Middle frontal gyrus (tissue), 1 donor: Measurements from ENCODE around the gene RBBP5.
"Not testable (repeated sequence)": the region's sequence is repeated elsewhere in the genome, so short reads cannot be mapped to it uniquely, and the experiment has no call there.

Source experiments
- DNase-seq: peaks from one replicate; pipeline ENCODE4 v3.0.0-alpha.2; 2015; ENCODE audit warnings: low spot score; ENCODE audit errors: extremely low spot score

Gene RBBP5, protein sequence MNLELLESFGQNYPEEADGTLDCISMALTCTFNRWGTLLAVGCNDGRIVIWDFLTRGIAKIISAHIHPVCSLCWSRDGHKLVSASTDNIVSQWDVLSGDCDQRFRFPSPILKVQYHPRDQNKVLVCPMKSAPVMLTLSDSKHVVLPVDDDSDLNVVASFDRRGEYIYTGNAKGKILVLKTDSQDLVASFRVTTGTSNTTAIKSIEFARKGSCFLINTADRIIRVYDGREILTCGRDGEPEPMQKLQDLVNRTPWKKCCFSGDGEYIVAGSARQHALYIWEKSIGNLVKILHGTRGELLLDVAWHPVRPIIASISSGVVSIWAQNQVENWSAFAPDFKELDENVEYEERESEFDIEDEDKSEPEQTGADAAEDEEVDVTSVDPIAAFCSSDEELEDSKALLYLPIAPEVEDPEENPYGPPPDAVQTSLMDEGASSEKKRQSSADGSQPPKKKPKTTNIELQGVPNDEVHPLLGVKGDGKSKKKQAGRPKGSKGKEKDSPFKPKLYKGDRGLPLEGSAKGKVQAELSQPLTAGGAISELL

DNA sequence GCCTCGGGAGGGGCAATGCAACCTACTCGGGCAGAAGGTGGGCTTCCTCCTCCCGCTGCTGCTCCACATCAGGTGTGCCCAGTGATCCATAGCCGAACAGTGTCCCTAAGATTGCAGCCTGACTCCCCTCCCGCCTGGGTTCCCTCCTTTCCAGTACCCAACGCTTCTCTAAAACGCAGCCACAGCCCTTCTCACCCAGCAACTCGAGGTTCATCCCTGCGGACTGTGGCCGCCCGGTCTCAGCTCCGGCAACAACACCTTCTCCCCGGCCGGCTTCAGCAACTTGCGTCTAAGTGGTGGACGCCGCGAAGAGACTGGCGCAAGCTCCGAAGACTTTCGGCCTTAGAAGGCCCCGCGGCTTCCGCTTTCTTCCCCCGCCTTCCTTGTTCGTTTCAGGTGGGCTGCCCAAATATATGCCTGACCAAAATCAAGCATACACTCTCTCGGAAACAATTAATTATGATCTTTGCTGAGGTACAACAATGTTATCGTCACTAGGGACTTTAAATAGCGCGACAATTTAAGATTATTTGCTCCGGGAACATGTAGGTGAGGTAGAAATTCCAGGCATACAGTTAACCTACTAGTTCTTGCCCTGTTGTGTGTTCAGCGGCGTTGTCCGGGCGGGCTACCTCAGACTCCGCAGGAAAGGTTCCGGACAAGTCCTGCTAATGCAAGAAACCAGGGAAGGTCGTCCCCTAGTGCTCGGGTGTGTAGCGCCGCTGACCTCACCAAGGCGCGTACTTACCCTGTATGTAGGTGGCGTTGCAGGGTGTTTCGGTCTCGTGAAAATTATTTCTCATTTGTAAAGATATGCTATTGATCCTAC is at the start of gene RBBP5:
TSS of gene RBBP5 (minus strand) at position 319 of the 829 bp plus-strand sequence. CDS start at position 214, 105 bp downstream.
- DNase-seq, result peak; percentile 87

DNA sequence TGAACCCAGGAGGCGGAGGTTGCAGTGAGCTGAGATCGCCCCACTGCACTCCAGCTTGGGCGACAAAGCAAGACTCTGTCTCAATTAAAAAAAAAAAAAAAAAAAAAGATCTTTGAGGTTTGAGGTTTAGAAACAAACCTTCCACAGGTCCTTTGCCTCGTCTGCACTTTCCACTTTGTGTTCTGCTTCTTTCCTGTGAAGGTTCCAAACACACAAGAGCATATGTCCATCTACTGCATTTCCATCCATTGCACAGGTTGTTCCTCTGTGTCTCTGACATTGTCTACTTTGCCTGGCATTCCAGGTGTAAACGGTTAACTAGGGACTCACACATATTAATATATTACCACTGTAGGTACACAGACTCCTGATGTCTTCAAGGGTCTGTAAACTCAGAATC is 49.6 kb upstream of the RBBP5 start:
- DNase-seq, result no peak

DNA sequence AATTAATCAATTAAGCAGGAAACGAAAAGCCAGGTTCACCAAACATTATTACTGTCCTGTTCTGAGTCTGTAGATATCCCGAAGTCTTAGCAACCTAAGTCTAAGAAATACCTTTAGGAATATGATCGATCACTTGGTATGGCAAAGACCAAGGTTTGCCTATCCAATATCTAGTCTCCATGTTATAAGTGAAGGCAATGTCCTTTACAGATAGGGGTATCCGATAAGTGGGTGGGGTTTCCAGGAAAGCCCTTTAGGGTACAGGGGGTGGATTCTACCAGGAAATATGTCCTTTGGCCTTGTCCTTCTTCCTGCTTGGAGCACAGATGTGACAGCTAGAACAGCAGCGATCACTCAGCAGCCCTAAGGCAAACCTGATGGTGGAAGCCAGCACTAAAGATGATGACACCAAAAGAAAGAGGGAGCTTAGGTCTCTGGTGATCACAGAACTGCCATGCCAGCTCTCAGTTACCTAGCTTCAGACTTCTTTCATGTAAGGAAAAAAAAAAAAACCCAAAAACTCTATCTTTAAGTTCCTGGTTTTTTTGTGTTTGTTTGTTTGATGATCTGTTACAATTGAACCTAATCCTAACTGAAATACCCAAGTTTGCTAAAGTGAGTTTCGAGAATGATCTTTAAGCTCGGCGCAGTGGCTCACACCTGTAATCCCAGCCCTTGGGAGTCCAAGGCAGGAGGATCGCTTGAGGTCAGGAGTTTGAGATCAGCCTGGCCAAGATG is 48.9 kb upstream of the RBBP5 start:
- no peak for DNase-seq

DNA sequence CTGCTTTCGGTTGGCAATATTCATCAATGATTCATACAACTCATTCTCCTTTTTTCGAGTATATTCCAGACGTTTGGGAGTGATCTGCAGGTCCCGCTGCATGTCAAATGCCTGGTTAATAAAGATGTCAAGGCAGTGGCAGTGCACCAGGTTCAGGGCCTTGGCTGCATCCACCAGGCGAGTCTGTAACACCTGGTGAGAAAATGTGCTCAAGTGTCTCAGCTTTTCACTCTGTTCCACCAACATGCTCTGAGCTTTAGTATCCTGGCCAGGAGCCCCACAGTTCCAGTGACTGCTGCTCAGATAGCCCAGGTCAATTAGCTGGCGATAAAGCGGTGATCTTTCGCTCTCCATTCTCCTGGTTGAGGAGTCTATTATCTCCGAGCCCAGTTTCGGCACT is 47.5 kb upstream of the RBBP5 start:
- no peak for DNase-seq

DNA sequence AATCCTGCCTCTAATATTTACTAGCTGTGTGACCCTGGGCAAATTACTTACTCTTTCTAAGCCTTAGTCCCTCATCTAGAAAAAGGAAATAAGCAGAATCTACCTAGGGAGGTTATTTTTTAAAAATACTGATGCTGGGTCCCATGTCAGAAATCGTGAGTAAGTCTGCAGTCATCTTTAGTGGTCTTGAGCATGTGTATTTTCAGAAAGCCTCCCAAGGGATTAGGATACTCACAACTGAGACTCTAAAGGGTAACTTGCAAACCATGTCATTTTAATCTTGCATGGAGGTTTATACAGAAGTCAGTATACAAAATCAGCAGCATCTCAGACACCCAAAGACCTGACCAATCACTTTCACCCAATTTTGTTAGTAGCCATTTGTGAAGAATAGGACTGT is 46.5 kb upstream of the RBBP5 start:
- DNase-seq, result no peak

DNA sequence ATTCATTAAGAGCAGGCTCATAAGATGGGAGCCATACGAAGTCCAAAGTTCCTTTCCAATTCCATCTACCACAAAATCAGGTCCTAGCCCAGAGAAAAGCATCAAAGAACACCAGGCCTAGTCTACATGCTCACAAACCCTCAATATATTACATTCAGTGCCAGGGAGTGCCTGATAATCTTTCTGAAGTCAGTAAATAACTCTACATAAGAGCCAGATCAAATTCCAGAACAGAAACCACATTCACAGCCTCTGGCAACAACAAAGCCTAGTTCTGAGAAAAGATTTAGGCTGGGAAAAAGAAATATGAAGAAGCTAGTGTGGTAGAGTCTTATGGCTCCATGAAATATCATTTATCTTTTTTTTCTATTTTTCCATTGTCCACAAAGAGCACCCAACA is 40.5 kb upstream of the RBBP5 start:
- DNase-seq, result no peak

DNA sequence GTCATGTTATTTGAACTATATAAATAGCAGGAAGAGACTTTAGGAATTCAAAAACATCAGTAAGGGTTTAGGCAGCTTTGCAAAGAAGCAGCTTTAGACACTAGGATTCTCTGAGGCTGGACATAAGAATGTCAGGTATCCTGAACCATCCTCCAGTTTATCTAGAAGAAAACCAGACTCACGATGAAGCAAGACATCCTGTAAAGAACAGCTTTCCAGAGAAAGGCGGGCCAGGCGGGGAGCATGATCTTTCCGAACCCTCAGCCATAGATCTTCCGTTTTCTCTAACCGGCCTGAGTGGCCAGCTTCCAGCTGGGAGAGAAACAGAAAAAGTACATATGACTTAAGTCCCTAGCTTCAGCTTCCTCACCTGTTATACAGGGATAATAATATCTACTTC is 39.3 kb upstream of the RBBP5 start:
- no peak for DNase-seq

DNA sequence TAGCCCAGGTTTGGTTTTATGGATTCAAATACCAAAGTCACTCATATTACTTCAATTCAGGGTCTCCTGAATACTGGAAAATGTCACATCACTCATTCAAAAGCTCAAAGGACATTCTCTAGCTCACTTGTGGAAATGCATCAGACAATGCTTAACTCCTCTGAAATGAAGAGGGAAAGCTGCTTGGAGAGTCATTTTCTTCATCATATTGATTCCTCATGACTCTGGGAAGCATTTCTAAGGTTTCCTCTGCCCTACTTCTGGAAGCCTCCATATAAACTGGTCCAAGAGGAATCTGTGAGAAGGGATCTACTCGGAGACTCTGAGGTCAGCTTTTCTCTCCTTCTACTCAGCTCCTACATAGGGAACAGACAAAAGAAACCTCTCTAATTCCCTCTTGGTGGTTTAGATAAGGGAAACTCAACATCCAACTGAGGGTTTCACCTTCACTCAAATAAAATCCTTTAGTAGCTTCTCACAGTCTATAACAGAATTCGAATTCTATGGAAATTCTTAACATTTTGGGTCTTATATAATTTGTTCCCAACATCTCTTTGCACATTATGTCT is 36.4 kb upstream of the RBBP5 start:
- no peak for DNase-seq

DNA sequence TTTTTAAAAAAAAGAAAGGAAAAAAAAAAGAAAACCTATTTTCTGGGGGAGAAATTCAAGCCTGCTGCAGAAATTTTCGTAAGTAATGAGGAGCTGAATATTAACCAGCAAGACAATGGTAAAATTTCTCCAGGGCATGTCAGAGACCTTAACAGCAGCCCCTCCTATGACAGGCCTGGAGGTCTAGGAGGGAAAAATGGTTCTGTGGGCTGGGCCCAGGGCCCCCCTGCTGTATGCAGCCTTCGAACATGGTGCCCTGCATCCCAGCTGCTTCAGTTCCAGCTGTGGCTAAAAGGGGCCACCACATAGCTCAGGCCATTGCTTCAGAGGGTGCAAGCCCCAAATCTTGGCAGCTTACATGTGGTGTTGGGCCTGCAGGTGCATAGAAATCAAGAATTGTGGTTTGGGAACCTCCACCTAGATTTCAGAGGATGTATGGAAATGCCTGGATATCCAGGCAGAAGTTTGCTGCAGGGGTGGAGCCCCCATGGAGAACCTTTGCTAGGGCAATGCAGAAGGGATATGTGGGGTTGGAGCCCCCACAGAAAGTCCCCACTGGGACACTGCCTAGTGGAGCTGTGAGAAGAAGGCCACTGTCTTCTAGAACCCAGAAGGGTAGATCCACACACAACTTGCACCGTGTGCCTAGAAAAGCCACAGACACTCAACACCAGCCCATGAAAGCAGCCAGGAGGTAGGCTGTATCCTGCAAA is 34.0 kb upstream of the RBBP5 start:
- not testable (repeated sequence) for DNase-seq

DNA sequence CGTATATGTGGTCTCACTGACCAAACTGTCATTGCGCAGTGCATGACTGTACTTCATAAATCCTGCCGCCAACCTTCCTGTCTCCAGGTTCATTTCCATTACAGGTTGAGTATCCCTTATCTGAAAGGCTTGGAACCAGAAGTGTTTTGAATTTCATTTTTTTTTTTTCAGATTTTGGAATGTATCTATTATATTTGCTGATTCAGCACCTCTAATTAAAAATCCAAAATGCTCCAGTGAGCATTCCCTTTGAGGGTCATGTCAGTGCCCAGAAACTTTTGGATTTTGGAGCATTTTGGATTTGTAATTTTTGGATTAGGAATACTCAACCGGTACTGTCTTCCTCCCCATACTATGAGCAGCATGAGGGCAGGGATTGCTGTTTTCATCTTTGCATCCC is 30.7 kb upstream of the RBBP5 start:
- DNase-seq, result no peak

DNA sequence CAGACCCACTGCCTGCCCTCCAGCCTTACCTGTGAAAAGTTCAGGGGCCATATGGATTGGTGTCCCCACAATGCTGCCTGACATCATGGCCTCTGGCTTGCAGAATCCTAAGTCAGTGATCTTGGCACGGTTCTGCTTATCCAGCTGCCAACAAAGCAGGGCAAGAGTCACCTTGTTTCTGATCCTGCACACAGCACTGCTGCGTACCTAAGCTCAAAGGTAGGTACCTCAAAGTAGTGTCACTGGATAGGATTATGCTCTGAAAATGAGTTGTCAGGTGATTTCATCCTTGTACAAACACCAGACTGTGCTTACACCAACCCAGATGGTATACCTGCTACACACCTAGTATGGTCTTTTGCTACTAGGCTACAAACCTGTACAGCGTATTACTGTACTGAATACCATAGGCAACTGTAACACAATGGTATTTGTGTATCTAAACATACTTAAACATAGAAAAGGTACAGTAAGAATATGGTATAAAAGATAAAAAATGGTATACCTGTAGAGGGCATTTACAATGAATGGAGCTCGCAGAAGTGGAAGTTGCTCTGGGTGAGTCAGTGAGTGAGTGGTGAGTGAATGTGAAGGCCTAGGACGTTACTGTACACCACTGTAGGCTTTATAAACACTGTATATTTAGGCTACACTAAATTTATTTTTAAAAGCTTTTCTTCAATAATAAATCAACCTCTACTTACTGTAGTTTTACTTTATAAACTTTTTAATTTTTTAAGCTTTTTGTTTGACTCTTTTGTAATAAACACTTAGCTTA is 29.1 kb upstream of the RBBP5 start:
- DNase-seq, result no peak

DNA sequence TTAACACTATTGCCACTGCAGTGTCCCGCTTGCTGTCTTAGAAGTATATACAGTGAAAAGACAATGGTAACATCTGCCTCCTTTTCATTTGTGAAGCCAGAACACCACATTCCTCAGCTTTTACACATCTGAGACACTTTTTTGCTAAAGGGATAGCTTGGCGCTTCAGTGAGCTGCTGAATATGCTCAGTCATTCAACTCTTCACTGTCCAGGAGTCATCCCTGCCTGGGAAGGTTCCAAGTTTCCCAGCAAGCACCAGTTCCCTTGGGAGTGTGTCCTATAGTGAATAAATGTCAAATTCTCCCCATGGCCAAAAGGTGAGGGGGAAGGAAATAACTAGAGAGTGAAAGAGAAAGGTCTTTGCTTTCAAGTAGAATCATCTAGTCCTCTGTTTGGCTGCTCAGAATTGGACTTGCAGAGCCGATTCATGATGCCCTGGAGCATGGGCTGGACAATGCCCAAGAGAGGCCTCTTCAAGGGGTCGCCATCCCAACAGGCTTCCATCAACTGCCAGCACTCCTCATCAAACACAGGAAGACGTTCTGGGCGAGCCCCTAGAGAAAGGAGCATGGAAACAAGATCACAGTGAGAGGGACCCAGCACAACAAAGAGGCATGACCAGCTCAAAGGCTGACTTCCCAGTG is 25.5 kb upstream of the RBBP5 start:
- DNase-seq, result no peak

DNA sequence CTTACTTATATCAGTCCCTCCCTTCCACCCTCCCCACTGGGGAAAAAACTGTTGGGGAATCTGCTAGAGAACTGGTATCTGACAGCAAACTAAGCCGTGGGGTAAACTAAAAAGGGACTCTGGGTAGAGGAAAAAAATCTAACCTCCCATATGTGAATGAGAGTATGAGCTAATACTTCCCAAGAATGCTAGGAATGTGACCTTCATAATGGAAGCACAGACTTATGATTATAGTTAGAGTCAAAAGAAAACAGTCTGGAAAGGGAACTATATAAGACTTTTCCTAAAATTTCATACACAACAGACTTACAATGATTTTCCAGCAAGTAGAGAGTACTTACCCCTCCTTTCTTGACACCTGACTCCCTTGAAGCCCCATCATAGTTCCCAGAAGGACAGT is 23.0 kb upstream of the RBBP5 start:
- no peak for DNase-seq

DNA sequence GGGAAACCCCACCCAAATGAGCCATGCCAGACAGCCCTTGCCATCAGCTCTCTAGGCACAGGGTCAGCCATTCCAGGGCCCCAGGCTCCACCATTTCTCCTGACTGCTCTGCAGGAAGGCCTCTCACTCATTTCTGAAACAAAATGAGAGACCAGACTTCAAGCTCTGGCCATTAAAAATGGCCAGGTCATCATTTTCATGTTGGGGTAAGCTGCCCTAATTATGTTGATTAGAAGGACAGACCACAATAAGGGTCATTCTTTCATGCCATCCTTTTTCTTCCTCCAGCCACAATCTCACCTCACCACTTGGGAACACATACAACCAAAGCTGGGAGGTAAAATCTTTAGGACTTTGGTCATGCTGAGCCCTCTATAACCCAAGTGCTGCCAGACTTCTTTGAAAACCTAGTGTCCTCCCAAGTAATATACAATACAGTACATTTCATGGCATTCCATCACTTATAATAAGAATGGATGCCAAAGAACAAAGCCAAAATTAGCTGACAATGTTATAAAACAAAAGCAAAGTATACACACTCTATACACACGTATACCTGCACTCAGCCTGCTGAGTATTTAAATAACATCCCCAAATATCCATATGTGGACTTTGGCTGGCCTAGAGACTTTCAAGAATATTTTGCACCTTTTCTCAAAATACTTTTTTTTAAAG is 22.4 kb upstream of the RBBP5 start:
- DNase-seq, result no peak

DNA sequence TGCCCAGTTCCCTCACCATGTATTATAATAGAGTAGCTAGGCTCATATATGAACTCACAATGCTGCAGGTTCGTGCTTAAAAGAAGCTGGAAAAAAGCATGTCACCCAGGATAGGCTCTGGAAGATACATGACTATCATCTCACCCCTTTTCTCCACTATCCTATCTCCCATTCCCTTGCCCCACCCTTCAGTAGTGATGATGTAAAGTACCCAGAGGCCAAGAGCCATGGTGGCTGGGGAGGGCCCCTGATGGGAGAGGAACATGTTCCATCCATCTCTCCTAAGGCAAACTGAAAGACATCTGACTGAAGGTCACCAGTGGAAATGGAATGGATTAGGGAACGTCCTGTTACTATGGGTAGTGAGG is 20.3 kb upstream of the RBBP5 start:
- no peak for DNase-seq

DNA sequence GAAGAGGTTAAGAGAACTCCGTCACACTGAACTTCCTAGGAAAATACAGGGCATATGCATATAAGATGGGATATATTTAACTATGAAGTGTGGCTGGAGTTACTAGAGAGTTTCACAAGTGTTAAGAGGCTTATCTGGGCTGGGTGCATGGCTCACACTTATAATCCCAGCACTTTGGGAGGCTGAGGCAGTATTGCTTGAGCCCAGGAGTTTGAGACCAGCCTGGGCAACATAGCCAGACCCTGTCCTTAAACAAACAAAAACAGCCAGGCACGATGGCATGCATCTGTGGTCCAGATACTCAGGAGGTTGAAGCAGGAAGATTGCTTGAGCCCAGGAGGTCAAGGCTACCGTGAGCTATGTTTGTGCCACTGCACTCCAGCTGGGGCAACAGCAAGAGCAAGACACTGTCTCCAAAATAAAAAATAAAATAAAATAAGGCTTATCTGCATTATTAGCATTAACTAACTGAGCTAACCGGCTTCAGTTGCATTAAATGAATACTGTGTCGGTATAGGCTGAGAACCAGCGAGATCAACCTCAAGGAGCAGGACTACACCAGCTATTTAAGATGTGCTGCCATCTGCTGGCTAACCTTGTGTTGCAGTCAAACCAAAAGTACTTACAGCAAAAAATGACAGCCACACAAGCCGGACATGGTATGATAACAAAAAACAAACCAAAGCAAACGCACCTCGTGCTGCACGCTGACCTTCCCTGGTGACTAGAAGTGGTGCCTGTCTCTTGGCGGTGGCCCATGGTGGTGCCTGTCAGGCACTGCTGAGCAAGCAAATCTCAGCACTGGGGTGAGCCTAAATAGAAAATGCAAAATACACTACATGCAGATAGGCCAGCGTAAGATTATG is 19.7 kb upstream of the RBBP5 start:
- DNase-seq, result peak; percentile 69

DNA sequence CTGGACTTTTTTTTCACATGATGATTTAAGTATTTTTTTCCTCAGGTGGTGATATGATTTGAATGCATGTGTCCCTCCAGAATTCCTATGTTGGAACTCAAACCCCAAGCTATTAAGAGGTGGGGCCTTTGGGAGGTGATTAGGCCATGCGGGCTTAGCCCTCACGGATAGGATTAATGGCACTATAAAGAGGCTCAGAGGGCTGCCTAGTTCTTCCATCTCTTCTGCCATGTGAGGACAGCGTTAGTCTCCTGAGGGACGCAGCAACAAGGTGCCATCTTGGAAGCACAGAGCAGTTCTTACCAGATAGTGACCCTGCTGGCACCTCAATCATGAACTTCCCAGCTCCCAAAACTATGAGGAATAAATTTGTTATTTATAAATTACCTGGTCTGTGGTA is 18.3 kb upstream of the RBBP5 start:
- DNase-seq, result no peak

DNA sequence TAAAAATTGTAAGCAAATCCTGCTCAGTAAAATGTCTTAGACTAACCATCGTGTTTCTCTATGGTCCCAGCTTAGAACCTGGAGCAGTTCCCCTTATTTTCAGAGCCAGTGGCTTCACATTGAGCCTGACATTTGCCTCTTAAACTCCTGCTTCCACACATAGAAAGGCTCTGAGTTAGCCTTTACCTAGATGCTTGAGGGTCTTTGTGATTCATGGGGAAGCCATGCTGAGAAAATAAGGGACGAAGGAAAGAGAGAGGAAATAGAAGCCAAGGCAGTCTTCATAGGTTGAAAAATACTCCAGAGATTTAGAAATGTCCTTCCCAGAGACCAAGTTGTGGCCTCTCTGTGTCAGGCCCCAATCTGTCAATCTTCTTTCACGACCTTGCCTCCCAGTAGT is 16.1 kb upstream of the RBBP5 start:
- no peak for DNase-seq
